ENCODE results near the gene SLC6A6. TPM values are rescaled to one million over a fixed set of nuclear protein-coding genes. Genes with fewer than 3 reads are reported as not detected.

SLC6A6 gene
- total RNA-seq, 4 donors from 2014 or later, result 14.4 to 35.7 (median 17.0) TPM

GRCh38 chr3:14413381-14414071 is 11.1 kb downstream of the SLC6A6 start:
- H3K9me3 ChIP-seq, result no peaks in the 10 kb centered on the region
- 51 to 59% methylated on average over 7 to 11 of the region's 11 CpGs for WGBS, 2 donors
- intact Hi-C loops (cut with DNase I), result no loop called here
- no peak overlapping the region for H3K27ac ChIP-seq
- H3K36me3 ChIP-seq, result peaks cover 0 to 53% (median 0%) of the 10 kb centered on the region in 3 donors
- no peak for TF ChIP-seq POLR2A (IDR thresholded peaks at IDR 0.05)
- TF ChIP-seq CTCF (IDR thresholded peaks at IDR 0.05), result no peak
- H3K4me3 ChIP-seq, result no peak overlapping the region
- no peak for DNase-seq
- H3K27me3 ChIP-seq, result no peaks in the 10 kb centered on the region
- H3K4me1 ChIP-seq, result peaks cover 23 to 50% (median 24%) of the 10 kb centered on the region in 3 donors

- Histone ChIP-seq H3K36me3 (peaks cover 0 to 66% (median 0%) of the 10 kb centered on the region in 3 donors), H3K27ac (no peak overlapping the region), H3K27me3 (no peaks in the 10 kb centered on the region), H3K9me3 (no peaks in the 10 kb centered on the region), H3K4me1 (peaks cover 18 to 48% (median 24%) of the 10 kb centered on the region in 3 donors), H3K4me3 (no peak overlapping the region)
- no peak for DNase-seq
- WGBS, 2 donors, result 64 to 92% methylated on average over 4 to 5 of the region's 5 CpGs
- intact Hi-C loops (cut with DNase I), result no loop called here
- TF ChIP-seq POLR2A (IDR thresholded peaks at IDR 0.05), result no peak
- TF ChIP-seq CTCF (IDR thresholded peaks at IDR 0.05), result no peak
Observed at GRCh38 chr3:14414846-14415464, 12.5 kb downstream of the SLC6A6 start.

GRCh38 chr3:14415501-14415900 is 13.1 kb downstream of the SLC6A6 start:
- Histone ChIP-seq H3K4me1 (peaks cover 13 to 48% (median 20%) of the 10 kb centered on the region in 3 donors), H3K9me3 (no peaks in the 10 kb centered on the region), H3K27ac (no peak overlapping the region), H3K27me3 (no peaks in the 10 kb centered on the region), H3K4me3 (no peak overlapping the region), H3K36me3 (peaks cover 0 to 62% (median 0%) of the 10 kb centered on the region in 3 donors)
- no peak for TF ChIP-seq CTCF (IDR thresholded peaks at IDR 0.05)
- no peak for TF ChIP-seq POLR2A (IDR thresholded peaks at IDR 0.05)
- 21 to 59% methylated on average over 3 to 5 of the region's 5 CpGs for WGBS, 2 donors
- intact Hi-C loops (cut with DNase I), result no loop called here
- no peak for DNase-seq

GRCh38 chr3:14416453-14416852 is 14.0 kb downstream of the SLC6A6 start:
- Histone ChIP-seq H3K9me3 (no peaks in the 10 kb centered on the region), H3K4me3 (no peak overlapping the region), H3K4me1 (peaks cover 8 to 53% (median 13%) of the 10 kb centered on the region in 3 donors), H3K27me3 (no peaks in the 10 kb centered on the region), H3K27ac (no peak overlapping the region), H3K36me3 (peaks cover 0 to 56% (median 0%) of the 10 kb centered on the region in 3 donors)
- WGBS, 2 donors, result 78% methylated on average over 5 of the region's 6 CpGs; no CpG with 5 or more reads in 1 of the 2 donors
- no peak for DNase-seq
- intact Hi-C loops (cut with DNase I), result no loop called here
- no peak for TF ChIP-seq CTCF (IDR thresholded peaks at IDR 0.05)
- no peak for TF ChIP-seq POLR2A (IDR thresholded peaks at IDR 0.05)

Data from esophagus squamous epithelium (tissue), 5 donors.